ENCODE results near the gene GPR89B. TPM values are rescaled to one million over a fixed set of nuclear protein-coding genes. Genes with fewer than 3 reads are reported as not detected.
A peak's percentile ranks its signal among the peaks of the same experiment; 100 is the strongest.
"Not testable (repeated sequence)": the region's sequence is repeated elsewhere in the genome, so short reads cannot be mapped to it uniquely, and the experiment has no call there.

Gene GPR89B
- total RNA-seq, 1 donor from 2014 or later = 39.7 TPM

DNA sequence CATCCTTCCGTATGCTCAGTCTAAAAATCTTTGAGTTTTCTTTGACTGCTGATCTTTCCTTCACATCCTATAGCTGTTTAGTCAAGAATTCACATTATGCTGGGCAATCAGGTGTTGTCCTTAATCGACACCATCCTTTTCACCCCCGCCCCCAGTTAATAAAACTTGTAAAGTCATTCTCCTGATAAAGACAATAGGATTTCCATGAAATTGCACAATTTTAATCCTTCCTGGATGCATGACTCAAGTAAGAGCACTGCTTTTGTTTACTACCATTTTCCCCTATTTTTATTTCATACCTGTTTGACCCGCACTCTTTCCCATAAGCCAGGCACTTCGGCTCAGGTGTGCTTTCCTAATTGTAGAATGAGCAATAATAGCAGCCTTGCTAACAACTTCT is 96.7 kb downstream of the GPR89B start:
- not testable (repeated sequence) for H3K9me3 ChIP-seq (ENCODE audit: control insufficient read depth in 3 of 3, low read length in 3 of 3); H3K27me3 ChIP-seq (ENCODE audit: control insufficient read depth in 3 of 3, insufficient read depth in 3 of 3, low read length in 3 of 3); H3K27ac ChIP-seq (ENCODE audit: low read depth, low read length); H3K4me3 ChIP-seq (ENCODE audit: low read length in 3 of 3); H3K9ac ChIP-seq (ENCODE audit: low read depth in 1 of 3, low read length in 3 of 3); H3K36me3 ChIP-seq (ENCODE audit: control insufficient read depth in 3 of 3, insufficient read depth in 3 of 3, low read length in 3 of 3); H3K4me1 ChIP-seq (ENCODE audit: control insufficient read depth in 3 of 3, insufficient read depth in 3 of 3, low read length in 3 of 3)

DNA sequence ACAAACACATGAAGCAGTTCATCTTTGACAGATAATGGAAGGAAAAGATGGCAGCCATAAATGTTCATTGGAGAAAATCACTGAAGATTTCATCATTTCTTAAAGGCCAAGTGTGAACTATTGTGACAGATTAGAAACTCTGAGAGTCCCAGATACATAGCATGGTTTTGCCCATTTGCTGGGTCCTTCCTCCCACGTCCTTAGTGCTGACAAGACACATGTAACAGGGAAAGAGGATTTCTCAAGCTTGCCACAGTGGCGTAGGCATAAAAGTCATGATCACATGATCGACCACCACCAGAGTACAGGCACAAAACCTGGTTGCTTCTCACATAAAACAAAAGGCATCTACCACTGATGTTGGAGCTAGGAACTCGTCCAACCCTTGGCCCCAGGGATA is 98.8 kb downstream of the GPR89B start:
- not testable (repeated sequence) for H3K9me3 ChIP-seq (ENCODE audit: control insufficient read depth in 3 of 3, low read length in 3 of 3); H3K36me3 ChIP-seq (ENCODE audit: control insufficient read depth in 3 of 3, insufficient read depth in 3 of 3, low read length in 3 of 3); H3K9ac ChIP-seq (ENCODE audit: low read depth in 1 of 3, low read length in 3 of 3); H3K4me3 ChIP-seq (ENCODE audit: low read length in 3 of 3); H3K4me1 ChIP-seq (ENCODE audit: control insufficient read depth in 3 of 3, insufficient read depth in 3 of 3, low read length in 3 of 3); H3K27ac ChIP-seq (ENCODE audit: low read depth, low read length); H3K27me3 ChIP-seq (ENCODE audit: control insufficient read depth in 3 of 3, insufficient read depth in 3 of 3, low read length in 3 of 3)

DNA sequence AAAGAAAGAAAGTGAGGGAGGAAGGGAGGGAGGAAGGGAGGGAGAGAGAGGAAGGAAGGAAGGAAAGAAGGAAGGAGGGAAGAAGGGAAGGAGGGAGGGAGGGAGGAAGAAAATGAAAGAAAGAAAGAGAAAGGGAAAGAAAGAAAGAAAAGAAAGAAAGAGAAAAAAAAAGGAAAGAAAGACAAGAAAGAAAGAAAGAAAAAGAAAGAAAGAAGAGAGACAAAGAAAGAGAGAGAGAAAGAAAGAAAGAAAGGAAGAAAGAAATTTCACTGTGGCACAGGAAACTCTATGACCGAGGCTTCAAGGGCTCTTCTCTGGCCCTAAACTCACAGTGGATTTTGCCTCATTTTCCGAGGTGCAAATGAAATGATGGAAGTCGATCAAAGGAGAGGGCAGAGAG is 104.0 kb downstream of the GPR89B start:
- not testable (repeated sequence) for H3K4me3 ChIP-seq (ENCODE audit: low read length in 3 of 3); H3K27me3 ChIP-seq (ENCODE audit: control insufficient read depth in 3 of 3, insufficient read depth in 3 of 3, low read length in 3 of 3); H3K36me3 ChIP-seq (ENCODE audit: control insufficient read depth in 3 of 3, insufficient read depth in 3 of 3, low read length in 3 of 3); H3K27ac ChIP-seq (ENCODE audit: low read depth, low read length); H3K4me1 ChIP-seq (ENCODE audit: control insufficient read depth in 3 of 3, insufficient read depth in 3 of 3, low read length in 3 of 3); H3K9me3 ChIP-seq (ENCODE audit: control insufficient read depth in 3 of 3, low read length in 3 of 3); H3K9ac ChIP-seq (ENCODE audit: low read depth in 1 of 3, low read length in 3 of 3)

DNA sequence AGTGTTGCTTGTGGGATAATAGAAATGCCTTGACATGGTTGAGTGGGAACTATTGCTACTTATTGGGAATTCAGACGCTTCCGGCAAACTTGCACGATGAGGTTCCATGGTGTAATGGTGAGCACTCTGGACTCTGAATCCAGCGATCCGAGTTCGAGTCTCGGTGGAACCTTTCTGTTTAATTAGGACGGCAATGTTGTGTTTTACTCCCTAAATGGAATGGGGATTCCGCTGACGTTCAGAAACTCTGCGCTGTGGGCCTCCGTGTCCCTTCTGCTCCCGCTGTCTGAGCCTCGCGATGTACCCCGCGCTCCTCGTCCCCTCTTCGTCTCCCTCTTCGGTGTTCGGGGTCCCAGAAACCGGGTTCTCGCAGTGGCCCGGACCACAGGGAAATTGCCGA is 104.5 kb downstream of the GPR89B start:
- H3K9me3 ChIP-seq (ENCODE audit: control insufficient read depth in 3 of 3, low read length in 3 of 3); H3K4me3 ChIP-seq (ENCODE audit: low read length in 3 of 3); H3K36me3 ChIP-seq (ENCODE audit: control insufficient read depth in 3 of 3, insufficient read depth in 3 of 3, low read length in 3 of 3); H3K9ac ChIP-seq (ENCODE audit: low read depth in 1 of 3, low read length in 3 of 3); H3K27me3 ChIP-seq (ENCODE audit: control insufficient read depth in 3 of 3, insufficient read depth in 3 of 3, low read length in 3 of 3); H3K27ac ChIP-seq (ENCODE audit: low read depth, low read length); H3K4me1 ChIP-seq (ENCODE audit: control insufficient read depth in 3 of 3, insufficient read depth in 3 of 3, low read length in 3 of 3): not testable (repeated sequence)

DNA sequence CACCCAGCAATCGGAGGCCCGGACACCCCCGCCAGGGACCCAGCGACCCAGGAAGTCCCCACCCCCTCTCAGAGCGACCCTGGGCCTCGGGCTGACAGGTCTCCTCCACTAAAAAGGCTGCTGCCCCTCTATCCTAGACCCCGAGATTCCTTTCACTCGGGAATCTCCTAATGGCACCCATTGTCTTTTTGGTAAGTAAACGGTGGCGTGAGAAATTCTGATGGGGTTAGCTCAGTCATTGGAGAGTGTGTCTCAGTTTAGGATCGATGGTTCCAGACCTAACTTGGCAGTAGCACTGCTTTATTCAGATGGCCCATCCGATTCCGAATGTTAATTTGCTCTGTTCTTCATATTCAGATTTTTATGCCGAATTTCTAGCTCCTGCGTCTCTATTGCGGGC is 104.9 kb downstream of the GPR89B start:
- H3K9ac ChIP-seq (ENCODE audit: low read depth in 1 of 3, low read length in 3 of 3) = not testable (repeated sequence)

DNA sequence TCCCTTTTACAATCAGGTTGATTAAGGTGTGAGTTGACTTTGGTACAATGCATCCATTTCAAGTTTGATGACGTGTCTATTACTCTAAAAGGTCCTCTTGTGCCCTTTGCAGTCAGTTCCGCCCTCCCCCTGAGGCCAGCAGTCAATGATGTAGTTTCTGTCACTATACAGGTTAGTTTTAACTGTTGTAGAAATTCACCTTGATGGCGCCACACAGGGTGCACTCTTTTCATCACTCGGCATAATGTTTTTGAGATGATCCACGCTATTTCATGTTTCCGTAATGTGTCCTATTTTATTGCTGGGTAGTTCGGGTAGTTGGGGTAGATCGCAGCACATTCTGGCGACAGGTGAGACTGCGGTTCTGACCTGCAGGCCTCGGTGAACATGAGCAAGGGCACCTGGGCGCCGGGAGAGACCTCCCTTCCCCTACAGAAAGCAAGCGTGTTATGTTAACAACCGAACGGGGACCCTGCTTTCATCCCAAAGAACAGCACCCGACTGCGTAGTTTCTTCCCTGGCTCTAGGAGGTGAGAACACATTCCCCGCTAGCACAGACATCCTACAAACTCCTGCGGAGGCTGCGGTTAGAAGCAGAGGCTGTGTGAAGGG is 109.7 kb downstream of the GPR89B start:
- H3K4me3 ChIP-seq (ENCODE audit: low read length in 3 of 3) = peak overlapping the region; percentile 40 to 60 (median 59)
- not testable (repeated sequence) for H3K36me3 ChIP-seq (ENCODE audit: control insufficient read depth in 3 of 3, insufficient read depth in 3 of 3, low read length in 3 of 3); H3K27ac ChIP-seq (ENCODE audit: low read depth, low read length)

More for the DNA sequence above, 104.9 kb downstream of the GPR89B start:
- not testable (repeated sequence) for H3K36me3 ChIP-seq (ENCODE audit: control insufficient read depth in 3 of 3, insufficient read depth in 3 of 3, low read length in 3 of 3); H3K9me3 ChIP-seq (ENCODE audit: control insufficient read depth in 3 of 3, low read length in 3 of 3); H3K27ac ChIP-seq (ENCODE audit: low read depth, low read length); H3K27me3 ChIP-seq (ENCODE audit: control insufficient read depth in 3 of 3, insufficient read depth in 3 of 3, low read length in 3 of 3); H3K4me3 ChIP-seq (ENCODE audit: low read length in 3 of 3); H3K4me1 ChIP-seq (ENCODE audit: control insufficient read depth in 3 of 3, insufficient read depth in 3 of 3, low read length in 3 of 3)

DNA sequence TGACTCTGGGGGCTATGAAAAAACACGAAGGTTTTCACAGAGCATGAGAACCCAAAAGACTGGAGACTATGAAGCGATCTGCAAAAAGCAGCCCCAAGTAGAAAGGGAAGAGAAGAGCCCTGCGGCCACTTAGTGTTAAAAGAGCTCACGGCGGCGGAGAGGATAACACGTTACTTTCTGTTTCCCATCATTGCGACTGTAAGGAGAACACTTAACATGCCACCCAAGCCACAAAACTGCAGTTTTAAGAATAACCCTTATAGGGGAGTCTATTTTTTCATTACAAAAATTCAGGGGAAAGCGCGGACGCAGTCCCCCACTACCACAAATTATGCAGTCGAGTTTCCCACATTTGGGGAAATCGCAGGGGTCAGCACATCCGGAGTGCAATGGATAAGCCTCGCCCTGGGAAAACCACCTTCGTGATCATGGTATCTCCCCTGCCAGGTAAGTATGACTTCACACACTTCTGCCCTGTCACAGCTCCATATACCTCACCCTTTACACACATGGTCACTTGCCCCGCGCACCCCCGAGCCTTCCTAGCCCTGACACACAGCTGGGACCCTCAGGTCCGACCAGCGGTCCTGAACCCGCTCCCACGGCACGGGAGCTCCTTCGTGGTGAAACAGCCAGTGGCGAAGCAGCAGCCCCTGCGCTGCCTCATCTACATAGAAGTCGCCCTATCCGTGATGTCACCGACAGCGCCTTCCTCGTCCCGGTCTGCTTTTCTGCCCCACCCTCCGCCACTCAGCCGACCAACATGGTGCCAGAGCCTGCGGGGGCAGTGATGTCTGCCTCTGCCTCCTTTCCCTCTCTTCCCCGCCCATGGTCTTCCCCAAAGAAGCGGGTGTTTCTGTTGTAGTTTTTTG is 110.5 kb downstream of the GPR89B start:
- not testable (repeated sequence) for H3K9me3 ChIP-seq (ENCODE audit: control insufficient read depth in 3 of 3, low read length in 3 of 3); H3K36me3 ChIP-seq (ENCODE audit: control insufficient read depth in 3 of 3, insufficient read depth in 3 of 3, low read length in 3 of 3); H3K27me3 ChIP-seq (ENCODE audit: control insufficient read depth in 3 of 3, insufficient read depth in 3 of 3, low read length in 3 of 3); H3K4me1 ChIP-seq (ENCODE audit: control insufficient read depth in 3 of 3, insufficient read depth in 3 of 3, low read length in 3 of 3); H3K27ac ChIP-seq (ENCODE audit: low read depth, low read length)
- H3K4me3 ChIP-seq (ENCODE audit: low read length in 3 of 3) = peak overlapping the region; percentile 40 to 60 (median 59)
- H3K9ac ChIP-seq (ENCODE audit: low read depth in 1 of 3, low read length in 3 of 3) = peak overlapping the region in 1 of 3 donors; percentile 64

More for the DNA sequence above, 109.7 kb downstream of the GPR89B start:
- not testable (repeated sequence) for H3K9me3 ChIP-seq (ENCODE audit: control insufficient read depth in 3 of 3, low read length in 3 of 3); H3K27me3 ChIP-seq (ENCODE audit: control insufficient read depth in 3 of 3, insufficient read depth in 3 of 3, low read length in 3 of 3); H3K9ac ChIP-seq (ENCODE audit: low read depth in 1 of 3, low read length in 3 of 3); H3K4me1 ChIP-seq (ENCODE audit: control insufficient read depth in 3 of 3, insufficient read depth in 3 of 3, low read length in 3 of 3)

Small RNA genes lying within 50 kb of the gene (small RNA-seq; reads per million reads assigned to genes)
- gene RNU1-129P (not detected), gene RNVU1-7 (7.4 reads per million, percentile 91 among the genes with 10 or more reads in this experiment)

Other genes starting within 250 kb of the GPR89B start
- 13.0 TPM for gene GJA5, start 167.8 kb upstream of the GPR89B start, total RNA-seq
- not detected for gene GJA8, start 25.6 kb upstream of the GPR89B start, total RNA-seq
- gene NBPF11, start 223.9 kb downstream of the GPR89B start, total RNA-seq = 7.3 TPM

Measured in skeletal muscle tissue (tissue), 5 donors.